ENCODE data around the gene POFUT2. TPM values are rescaled to one million over a fixed set of nuclear protein-coding genes. Genes with fewer than 3 reads are reported as not detected.

POFUT2 gene
- total RNA-seq, 1 donor from 2014 or later, result 31.9 TPM

- Mint-ChIP-seq H3K9me3 (ENCODE audit: unreplicated experiment) (no peaks in the 10 kb centered on the region), H3K4me3 (ENCODE audit: unreplicated experiment) (no peak overlapping the region), H3K27ac (ENCODE audit: unreplicated experiment) (no peak overlapping the region), H3K36me3 (ENCODE audit: unreplicated experiment) (peaks cover 21% of the 10 kb centered on the region), H3K4me1 (ENCODE audit: low read depth, unreplicated experiment) (no peaks in the 10 kb centered on the region), H3K27me3 (ENCODE audit: unreplicated experiment) (peaks cover 9% of the 10 kb centered on the region)
- DNase-seq, result no peak
- no peak for TF ChIP-seq CTCF (IDR thresholded peaks at IDR 0.05; ENCODE audit: partially characterized antibody, unreplicated experiment)
Observed at GRCh38 chr21:45313682-45314081, 26.0 kb upstream of the POFUT2 start.

- Mint-ChIP-seq H3K4me1 (ENCODE audit: low read depth, unreplicated experiment) (no peaks in the 10 kb centered on the region), H3K9me3 (ENCODE audit: unreplicated experiment) (no peaks in the 10 kb centered on the region), H3K27me3 (ENCODE audit: unreplicated experiment) (peaks cover 9% of the 10 kb centered on the region), H3K27ac (ENCODE audit: unreplicated experiment) (no peak overlapping the region), H3K36me3 (ENCODE audit: unreplicated experiment) (peaks cover 21% of the 10 kb centered on the region), H3K4me3 (ENCODE audit: unreplicated experiment) (no peak overlapping the region)
- DNase-seq, result no peak
- TF ChIP-seq CTCF (IDR thresholded peaks at IDR 0.05; ENCODE audit: partially characterized antibody, unreplicated experiment), result no peak
Observed at GRCh38 chr21:45313015-45313414, 25.3 kb upstream of the POFUT2 start.

- TF ChIP-seq CTCF (IDR thresholded peaks at IDR 0.05; ENCODE audit: partially characterized antibody, unreplicated experiment), result no peak
- Mint-ChIP-seq H3K27ac (ENCODE audit: unreplicated experiment) (no peak overlapping the region), H3K4me1 (ENCODE audit: low read depth, unreplicated experiment) (no peaks in the 10 kb centered on the region), H3K27me3 (ENCODE audit: unreplicated experiment) (peaks cover 9% of the 10 kb centered on the region), H3K9me3 (ENCODE audit: unreplicated experiment) (no peaks in the 10 kb centered on the region), H3K4me3 (ENCODE audit: unreplicated experiment) (no peak overlapping the region), H3K36me3 (ENCODE audit: unreplicated experiment) (peaks cover 21% of the 10 kb centered on the region)
- no peak for DNase-seq
Observed at GRCh38 chr21:45312296-45312695, 24.6 kb upstream of the POFUT2 start.

- no peak overlapping the region for H3K4me3 Mint-ChIP-seq (ENCODE audit: unreplicated experiment)
- no peaks in the 10 kb centered on the region for H3K9me3 Mint-ChIP-seq (ENCODE audit: unreplicated experiment)
- H3K36me3 Mint-ChIP-seq (ENCODE audit: unreplicated experiment), result peaks cover 21% of the 10 kb centered on the region
- H3K27me3 Mint-ChIP-seq (ENCODE audit: unreplicated experiment), result peaks cover 9% of the 10 kb centered on the region
- no peak for DNase-seq
- no peak for TF ChIP-seq CTCF (IDR thresholded peaks at IDR 0.05; ENCODE audit: partially characterized antibody, unreplicated experiment)
- no peaks in the 10 kb centered on the region for H3K4me1 Mint-ChIP-seq (ENCODE audit: low read depth, unreplicated experiment)
- no peak overlapping the region for H3K27ac Mint-ChIP-seq (ENCODE audit: unreplicated experiment)
Observed at GRCh38 chr21:45310459-45310858, 22.8 kb upstream of the POFUT2 start.

- no peak for DNase-seq
- TF ChIP-seq CTCF (IDR thresholded peaks at IDR 0.05; ENCODE audit: partially characterized antibody, unreplicated experiment), result no peak
- Mint-ChIP-seq H3K4me1 (ENCODE audit: low read depth, unreplicated experiment) (no peaks in the 10 kb centered on the region), H3K9me3 (ENCODE audit: unreplicated experiment) (no peaks in the 10 kb centered on the region), H3K27me3 (ENCODE audit: unreplicated experiment) (peaks cover 7% of the 10 kb centered on the region), H3K4me3 (ENCODE audit: unreplicated experiment) (no peak overlapping the region), H3K36me3 (ENCODE audit: unreplicated experiment) (peaks cover 21% of the 10 kb centered on the region), H3K27ac (ENCODE audit: unreplicated experiment) (no peak overlapping the region)
Observed at GRCh38 chr21:45309987-45310381, 22.3 kb upstream of the POFUT2 start.

Measured in glutamatergic neuron (in vitro differentiated cells).